Osteoblast (primary cell): ENCODE data around the gene APH1A. TPM values are rescaled to one million over a fixed set of nuclear protein-coding genes. Genes with fewer than 3 reads are reported as not detected.

Experiments
- DNase-seq: peaks from one replicate; pipeline ENCODE4 v3.0.0; 2011; ENCODE audit warnings: low spot score, mixed read lengths; ENCODE audit not compliant: insufficient read length; ENCODE audit errors: missing footprints
- H2AFZ ChIP-seq: 2 replicates; pipeline ENCODE4 v1.6.0; 2011; ENCODE audit warnings: mild to moderate bottlenecking, low read length
- H3K27ac ChIP-seq: 2 replicates; pipeline ENCODE4 v1.5.1; 2011; ENCODE audit warnings: mild to moderate bottlenecking, low read depth, low read length, moderate library complexity
- H3K27me3 ChIP-seq: 2 replicates; pipeline ENCODE4 v1.6.0; 2012; ENCODE audit warnings: mild to moderate bottlenecking, control low read depth, inconsistent platforms, low read length, moderate library complexity; ENCODE audit not compliant: insufficient read depth
- H3K36me3 ChIP-seq: 2 replicates; pipeline ENCODE4 v1.5.1; 2011; ENCODE audit warnings: mild to moderate bottlenecking, low read length, control low read depth, moderate library complexity; ENCODE audit not compliant: insufficient read depth
- H3K4me1 ChIP-seq: 2 replicates; pipeline ENCODE4 v1.5.1; 2011; ENCODE audit warnings: mild to moderate bottlenecking, low read length, control low read depth, moderate library complexity; ENCODE audit not compliant: insufficient read depth
- H3K4me2 ChIP-seq: 2 replicates; pipeline ENCODE4 v1.6.0; 2011; ENCODE audit warnings: mild to moderate bottlenecking, low read length; ENCODE audit not compliant: insufficient read depth
- H3K4me3 ChIP-seq: fragments of 200-600 bp; sonication (generic); 3 replicates; pipeline ENCODE4 v1.5.1; 2012; ENCODE audit warnings: mild to moderate bottlenecking, low read length, inconsistent platforms; ENCODE audit not compliant: insufficient read depth
- H3K79me2 ChIP-seq: 2 replicates; pipeline ENCODE4 v1.6.0; 2012; ENCODE audit warnings: mild to moderate bottlenecking, low read length, control low read depth, inconsistent platforms; ENCODE audit not compliant: insufficient read depth
- H3K9me3 ChIP-seq: 2 replicates; pipeline ENCODE4 v1.5.1; 2011; ENCODE audit warnings: low read depth, low read length, control low read depth
- H4K20me1 ChIP-seq: 2 replicates; pipeline ENCODE4 v1.6.0; 2012; ENCODE audit warnings: mild to moderate bottlenecking, low read length, control low read depth; ENCODE audit not compliant: insufficient read depth
- total RNA-seq: library from RNA; depleted of rRNA; stranded (reverse); fragments of >200 nt; gene quantifications from 2 replicates; pipeline ENCODE4 v1.2.3, GENCODE V29; 2012
- TF ChIP-seq, protein P1 (sequence below): IDR thresholded peaks from 2 replicates; pipeline ENCODE4 v1.5.1; 2011; ENCODE audit warnings: mild to moderate bottlenecking, low read depth, low read length, moderate library complexity; ENCODE audit errors: extremely low read depth

The APH1A gene
- total RNA-seq, 1 donor: 118 TPM

DNA sequence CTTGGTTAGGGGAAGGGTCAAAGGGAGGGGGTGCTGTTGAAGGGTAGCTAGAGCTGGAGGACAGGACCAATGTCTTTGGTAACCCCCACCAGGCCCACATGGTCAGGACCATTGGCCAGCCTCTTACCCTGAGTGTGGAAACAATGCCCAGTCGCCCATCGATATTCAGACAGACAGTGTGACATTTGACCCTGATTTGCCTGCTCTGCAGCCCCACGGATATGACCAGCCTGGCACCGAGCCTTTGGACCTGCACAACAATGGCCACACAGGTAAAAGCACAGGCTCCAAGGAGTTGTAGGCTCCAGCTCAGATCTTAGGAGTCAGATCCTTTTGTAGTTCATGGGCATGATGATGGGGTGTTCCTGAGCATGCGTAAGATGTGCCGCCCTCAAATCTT lies 7.4 kb downstream of the APH1A start:
- peaks cover 10% of the 10 kb centered on the region for H3K4me1 ChIP-seq
- no peak overlapping the region for H3K27ac ChIP-seq
- H3K27me3 ChIP-seq: peaks cover 30% of the 10 kb centered on the region
- no peaks in the 10 kb centered on the region for H4K20me1 ChIP-seq
- H3K4me3 ChIP-seq: no peak overlapping the region
- TF ChIP-seq, protein P1, sequence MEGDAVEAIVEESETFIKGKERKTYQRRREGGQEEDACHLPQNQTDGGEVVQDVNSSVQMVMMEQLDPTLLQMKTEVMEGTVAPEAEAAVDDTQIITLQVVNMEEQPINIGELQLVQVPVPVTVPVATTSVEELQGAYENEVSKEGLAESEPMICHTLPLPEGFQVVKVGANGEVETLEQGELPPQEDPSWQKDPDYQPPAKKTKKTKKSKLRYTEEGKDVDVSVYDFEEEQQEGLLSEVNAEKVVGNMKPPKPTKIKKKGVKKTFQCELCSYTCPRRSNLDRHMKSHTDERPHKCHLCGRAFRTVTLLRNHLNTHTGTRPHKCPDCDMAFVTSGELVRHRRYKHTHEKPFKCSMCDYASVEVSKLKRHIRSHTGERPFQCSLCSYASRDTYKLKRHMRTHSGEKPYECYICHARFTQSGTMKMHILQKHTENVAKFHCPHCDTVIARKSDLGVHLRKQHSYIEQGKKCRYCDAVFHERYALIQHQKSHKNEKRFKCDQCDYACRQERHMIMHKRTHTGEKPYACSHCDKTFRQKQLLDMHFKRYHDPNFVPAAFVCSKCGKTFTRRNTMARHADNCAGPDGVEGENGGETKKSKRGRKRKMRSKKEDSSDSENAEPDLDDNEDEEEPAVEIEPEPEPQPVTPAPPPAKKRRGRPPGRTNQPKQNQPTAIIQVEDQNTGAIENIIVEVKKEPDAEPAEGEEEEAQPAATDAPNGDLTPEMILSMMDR: no peak
- H2AFZ ChIP-seq: no peak overlapping the region
- DNase-seq: no peak
- no peaks in the 10 kb centered on the region for H3K9me3 ChIP-seq
- H3K79me2 ChIP-seq: peaks cover 3% of the 10 kb centered on the region
- no peak overlapping the region for H3K4me2 ChIP-seq
- H3K36me3 ChIP-seq: peaks cover 15% of the 10 kb centered on the region

DNA sequence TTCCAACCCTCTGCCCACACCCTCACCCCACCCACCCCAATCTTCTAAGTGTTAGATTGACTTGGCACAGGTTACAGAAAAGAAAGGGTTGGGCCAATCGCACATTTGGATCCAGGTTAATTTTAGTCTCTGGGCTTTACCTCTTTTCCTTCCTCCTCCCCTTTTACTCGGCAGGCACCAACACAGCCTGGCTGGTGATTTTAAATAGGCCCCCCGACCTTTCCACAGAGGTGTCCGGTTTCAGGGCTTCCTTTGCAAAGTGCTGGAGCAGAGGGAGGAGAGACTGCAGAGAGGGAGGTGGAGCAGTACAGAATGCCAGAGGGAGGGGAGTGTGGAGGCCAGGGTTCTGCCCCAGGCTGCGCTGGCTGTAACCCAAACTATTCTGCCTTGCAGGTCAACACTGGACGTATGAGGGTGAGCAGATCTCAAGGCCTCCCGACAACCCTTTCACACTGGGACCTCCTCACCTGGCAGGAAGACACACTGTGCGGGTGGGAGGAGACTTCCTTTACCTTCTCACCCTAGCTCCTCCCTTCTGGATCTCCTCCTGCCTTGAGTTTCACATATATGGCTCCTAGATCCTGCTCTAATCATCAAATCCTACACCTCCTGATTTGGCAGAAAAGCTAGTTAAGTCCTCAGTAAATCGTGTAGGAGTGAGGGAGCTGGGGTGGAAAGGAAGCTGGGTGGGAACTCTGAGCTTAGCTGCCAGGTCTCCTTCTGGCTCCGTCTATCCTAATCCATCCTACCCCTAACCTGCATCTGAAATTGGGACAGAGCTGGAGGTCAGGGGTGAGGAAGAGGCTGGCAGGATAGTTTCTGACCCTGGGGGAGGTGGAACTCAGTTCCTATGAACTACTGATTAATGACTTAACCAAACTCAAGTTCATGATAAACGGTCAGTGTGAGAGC lies 8.8 kb downstream of the APH1A start:
- no peak overlapping the region for H3K4me2 ChIP-seq

DNA sequence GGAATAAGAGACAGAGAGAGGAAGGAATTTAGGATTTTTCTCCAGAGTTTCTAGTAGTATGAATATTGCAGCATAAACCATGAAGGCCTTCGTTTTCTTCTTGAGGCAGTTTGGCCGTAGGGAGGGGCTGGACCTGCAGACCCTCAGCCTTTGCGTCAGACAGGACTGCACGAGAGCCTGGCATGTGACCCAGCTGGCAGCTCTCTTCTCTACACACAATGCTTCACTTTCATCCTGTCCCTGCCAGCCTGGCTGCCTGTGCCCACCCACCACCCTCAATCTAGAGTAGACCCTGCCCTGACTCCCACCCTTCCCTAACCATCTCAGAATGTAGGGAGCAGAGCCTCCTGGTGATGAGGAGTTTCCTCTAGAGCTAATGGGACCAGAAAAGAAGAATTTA lies 9.6 kb downstream of the APH1A start:
- Histone ChIP-seq H3K9me3 (no peaks in the 10 kb centered on the region), H3K36me3 (no peaks in the 10 kb centered on the region), H3K4me3 (no peak overlapping the region), H3K4me1 (peaks cover 17% of the 10 kb centered on the region), H3K27me3 (peaks cover 30% of the 10 kb centered on the region), H2AFZ (no peak overlapping the region), H4K20me1 (no peaks in the 10 kb centered on the region), H3K79me2 (no peaks in the 10 kb centered on the region), H3K27ac (no peak overlapping the region), H3K4me2 (no peak overlapping the region)
- DNase-seq: peak; percentile 67
- TF ChIP-seq, protein P1: no peak

More for the DNA sequence above, 8.8 kb downstream of the APH1A start:
- peak; percentile 26 for DNase-seq
- no peaks in the 10 kb centered on the region for H3K79me2 ChIP-seq
- peaks cover 1% of the 10 kb centered on the region for H3K36me3 ChIP-seq
- H2AFZ ChIP-seq: peak overlapping the region; percentile 24
- TF ChIP-seq, protein P1: no peak
- H3K4me3 ChIP-seq: no peak overlapping the region
- no peaks in the 10 kb centered on the region for H4K20me1 ChIP-seq
- peaks cover 30% of the 10 kb centered on the region for H3K27me3 ChIP-seq
- H3K27ac ChIP-seq: no peak overlapping the region
- no peaks in the 10 kb centered on the region for H3K9me3 ChIP-seq
- peaks cover 17% of the 10 kb centered on the region for H3K4me1 ChIP-seq
